ENCODE results near the gene TRAF3IP1. TPM values are rescaled to one million over a fixed set of nuclear protein-coding genes. Genes with fewer than 3 reads are reported as not detected.

TRAF3IP1 gene
- total RNA-seq, 1 donor from 2014 or later, result 11.2 TPM

DNA sequence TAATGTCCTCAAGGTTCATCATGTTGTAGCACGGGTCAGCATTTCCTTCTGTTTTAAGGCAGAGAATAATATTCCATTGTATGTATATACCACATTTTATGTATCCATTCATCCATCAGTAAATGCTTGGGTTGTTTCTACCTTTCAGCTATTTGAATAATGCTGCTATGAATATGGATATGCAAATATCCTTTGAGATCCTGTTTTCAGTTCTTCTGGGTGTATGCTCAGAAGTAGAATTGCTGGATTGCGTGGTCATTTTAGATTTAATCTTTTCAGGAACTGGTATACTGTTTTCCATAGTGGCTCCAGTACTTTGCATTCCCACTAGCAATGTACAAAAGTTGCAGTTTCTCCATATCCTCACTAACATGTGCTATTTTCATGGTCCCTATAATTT lies 93.0 kb downstream of the TRAF3IP1 start:
- H3K9me3 Mint-ChIP-seq, result no peaks in the 10 kb centered on the region
- DNase-seq (ENCODE audit: low spot score), result no peak
- Histone ChIP-seq H4K20me1 (ENCODE audit: low read depth) (peaks cover 7% of the 10 kb centered on the region), H3K4me1 (peaks cover 21% of the 10 kb centered on the region), H3K4me2 (no peak overlapping the region), H3K9me3 (ENCODE audit: low read depth) (no peaks in the 10 kb centered on the region), H3K27me3 (no peaks in the 10 kb centered on the region), H3K27ac (no peak overlapping the region), H3F3A (ENCODE audit: low read depth) (peaks cover 21% of the 10 kb centered on the region), H3K9ac (no peak overlapping the region), H3K36me3 (no peaks in the 10 kb centered on the region), H3K4me3 (no peak overlapping the region), H3K79me2 (ENCODE audit: low read depth) (no peaks in the 10 kb centered on the region), H2AFZ (replicated peaks) (no peak overlapping the region)
- no peak overlapping the region for H3K4me3 Mint-ChIP-seq
- H3K27me3 Mint-ChIP-seq (ENCODE audit: insufficient read depth, low read depth), result peaks cover 6% of the 10 kb centered on the region
- peaks cover 11% of the 10 kb centered on the region for H3K4me1 Mint-ChIP-seq
- peaks cover 2% of the 10 kb centered on the region for H3K36me3 Mint-ChIP-seq
- H3K27ac Mint-ChIP-seq, result no peak overlapping the region
- no peak for TF ChIP-seq EZH2 (IDR thresholded peaks at IDR 0.05)
- TF ChIP-seq EZH2phosphoT487 (IDR thresholded peaks at IDR 0.05), result no peak
- TF ChIP-seq, protein P1, sequence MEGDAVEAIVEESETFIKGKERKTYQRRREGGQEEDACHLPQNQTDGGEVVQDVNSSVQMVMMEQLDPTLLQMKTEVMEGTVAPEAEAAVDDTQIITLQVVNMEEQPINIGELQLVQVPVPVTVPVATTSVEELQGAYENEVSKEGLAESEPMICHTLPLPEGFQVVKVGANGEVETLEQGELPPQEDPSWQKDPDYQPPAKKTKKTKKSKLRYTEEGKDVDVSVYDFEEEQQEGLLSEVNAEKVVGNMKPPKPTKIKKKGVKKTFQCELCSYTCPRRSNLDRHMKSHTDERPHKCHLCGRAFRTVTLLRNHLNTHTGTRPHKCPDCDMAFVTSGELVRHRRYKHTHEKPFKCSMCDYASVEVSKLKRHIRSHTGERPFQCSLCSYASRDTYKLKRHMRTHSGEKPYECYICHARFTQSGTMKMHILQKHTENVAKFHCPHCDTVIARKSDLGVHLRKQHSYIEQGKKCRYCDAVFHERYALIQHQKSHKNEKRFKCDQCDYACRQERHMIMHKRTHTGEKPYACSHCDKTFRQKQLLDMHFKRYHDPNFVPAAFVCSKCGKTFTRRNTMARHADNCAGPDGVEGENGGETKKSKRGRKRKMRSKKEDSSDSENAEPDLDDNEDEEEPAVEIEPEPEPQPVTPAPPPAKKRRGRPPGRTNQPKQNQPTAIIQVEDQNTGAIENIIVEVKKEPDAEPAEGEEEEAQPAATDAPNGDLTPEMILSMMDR (IDR thresholded peaks at IDR 0.05), result no peak

DNA sequence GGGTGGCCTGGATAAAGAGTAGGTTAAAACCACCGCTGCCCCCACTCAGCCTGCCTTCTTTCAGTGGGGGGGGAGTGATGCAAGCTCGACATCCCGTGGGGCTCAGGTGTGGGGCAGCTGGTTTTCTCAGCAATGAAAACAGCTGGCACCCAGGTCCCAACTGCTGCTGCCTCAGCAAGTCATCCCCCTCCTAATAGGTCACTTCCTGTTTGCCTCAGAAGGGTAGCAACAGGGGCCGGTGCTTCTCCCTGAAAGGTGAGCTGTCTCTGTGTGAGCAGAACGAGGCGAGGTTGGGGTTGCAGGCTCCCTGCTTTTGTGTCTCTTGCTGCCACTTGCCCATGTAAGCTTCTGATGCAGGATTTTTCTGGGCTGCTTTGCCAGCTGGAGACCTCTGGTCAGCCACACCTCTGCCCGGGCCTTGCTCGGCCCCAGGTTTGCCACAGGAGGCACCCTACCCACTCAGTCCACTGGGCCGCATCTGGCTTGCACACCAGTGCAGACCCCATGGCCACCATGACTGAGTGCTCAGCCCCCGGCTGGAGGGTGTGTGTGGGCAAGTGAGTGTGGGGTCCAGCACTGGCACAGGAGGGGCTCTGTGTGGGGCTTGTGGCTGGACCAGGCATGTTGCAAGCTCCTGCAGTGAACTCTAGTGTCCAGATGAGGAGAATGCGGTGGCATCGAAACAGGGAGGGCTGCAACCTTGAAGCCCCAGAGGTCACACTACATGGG lies 94.9 kb downstream of the TRAF3IP1 start:
- peaks cover 7% of the 10 kb centered on the region for H3F3A ChIP-seq (ENCODE audit: low read depth)
- H3K9me3 ChIP-seq (ENCODE audit: low read depth), result no peaks in the 10 kb centered on the region
- TF ChIP-seq EZH2 (IDR thresholded peaks at IDR 0.05) (no peak), EZH2phosphoT487 (IDR thresholded peaks at IDR 0.05) (no peak)
- TF ChIP-seq, protein P1 (IDR thresholded peaks at IDR 0.05), result peak; percentile 30
- peaks cover 2% of the 10 kb centered on the region for H3K4me1 Mint-ChIP-seq
- H3K4me2 ChIP-seq, result no peak overlapping the region
- peaks cover 8% of the 10 kb centered on the region for H3K4me1 ChIP-seq
- H4K20me1 ChIP-seq (ENCODE audit: low read depth), result no peaks in the 10 kb centered on the region
- peaks cover 2% of the 10 kb centered on the region for H3K36me3 Mint-ChIP-seq
- no peaks in the 10 kb centered on the region for H3K9me3 Mint-ChIP-seq
- no peak overlapping the region for H3K27ac ChIP-seq
- H3K27me3 Mint-ChIP-seq (ENCODE audit: insufficient read depth, low read depth), result no peaks in the 10 kb centered on the region
- H3K36me3 ChIP-seq, result no peaks in the 10 kb centered on the region
- H3K27me3 ChIP-seq, result no peaks in the 10 kb centered on the region
- peak overlapping the region; percentile 56 for H2AFZ ChIP-seq (replicated peaks)
- no peaks in the 10 kb centered on the region for H3K79me2 ChIP-seq (ENCODE audit: low read depth)
- H3K4me3 Mint-ChIP-seq, result no peak overlapping the region
- DNase-seq (ENCODE audit: low spot score), result no peak
- H3K4me3 ChIP-seq, result no peak overlapping the region
- H3K27ac Mint-ChIP-seq, result no peak overlapping the region
- no peak overlapping the region for H3K9ac ChIP-seq

DNA sequence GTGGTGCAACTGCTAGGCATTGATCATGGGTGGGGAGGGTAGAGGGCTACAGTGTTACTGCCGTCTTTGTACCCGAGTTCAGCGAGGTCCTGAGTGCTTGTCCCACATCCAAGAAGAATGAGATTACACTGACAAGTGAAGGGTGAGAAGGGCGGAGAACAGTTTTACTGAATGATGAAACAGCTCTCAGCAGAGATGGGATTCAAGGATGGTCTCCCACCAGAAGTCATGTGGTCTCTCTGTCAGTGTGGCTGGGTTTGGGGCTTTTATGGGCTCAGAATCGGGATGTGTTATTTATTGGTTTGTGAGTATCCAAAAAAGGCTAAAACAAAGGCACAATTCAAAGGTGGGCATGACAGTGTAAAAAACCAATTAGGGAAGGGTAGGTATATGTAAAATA lies 95.6 kb downstream of the TRAF3IP1 start:
- DNase-seq (ENCODE audit: low spot score), result no peak
- no peaks in the 10 kb centered on the region for H3K36me3 Mint-ChIP-seq
- Histone ChIP-seq H3K9me3 (ENCODE audit: low read depth) (no peaks in the 10 kb centered on the region), H3K4me2 (no peak overlapping the region), H3K4me3 (no peak overlapping the region), H3K36me3 (no peaks in the 10 kb centered on the region), H3K9ac (no peak overlapping the region), H4K20me1 (ENCODE audit: low read depth) (no peaks in the 10 kb centered on the region), H3F3A (ENCODE audit: low read depth) (peaks cover 10% of the 10 kb centered on the region), H3K27me3 (no peaks in the 10 kb centered on the region), H3K4me1 (peaks cover 14% of the 10 kb centered on the region), H3K27ac (no peak overlapping the region), H3K79me2 (ENCODE audit: low read depth) (no peaks in the 10 kb centered on the region), H2AFZ (replicated peaks) (no peak overlapping the region)
- TF ChIP-seq EZH2 (IDR thresholded peaks at IDR 0.05) (no peak), EZH2phosphoT487 (IDR thresholded peaks at IDR 0.05) (no peak)
- TF ChIP-seq, protein P1 (IDR thresholded peaks at IDR 0.05), result no peak
- H3K9me3 Mint-ChIP-seq, result no peaks in the 10 kb centered on the region
- peaks cover 9% of the 10 kb centered on the region for H3K4me1 Mint-ChIP-seq
- H3K27ac Mint-ChIP-seq, result no peak overlapping the region
- no peaks in the 10 kb centered on the region for H3K27me3 Mint-ChIP-seq (ENCODE audit: insufficient read depth, low read depth)
- H3K4me3 Mint-ChIP-seq, result peak overlapping the region; percentile 25
